AG04450 (cell line): ENCODE measurements around the gene FAM222A. TPM values are rescaled to one million over a fixed set of nuclear protein-coding genes. Genes with fewer than 3 reads are reported as not detected.
A peak's percentile ranks its signal among the peaks of the same experiment; 100 is the strongest.

Experiments
- CTCF ChIA-PET: fragments of 300-600, 350-600 bp; formaldehyde crosslinking; extraction: SDS; loops from one replicate; lab custom pipeline; 2022; ENCODE audit warnings: antibody characterized with exemption, inconsistent platforms; lab: Charles Lee
- POLR2A ChIA-PET: fragments of 350-600 bp; formaldehyde crosslinking; extraction: SDS; loops from one replicate; lab custom pipeline; 2021; ENCODE audit warnings: antibody characterized with exemption, inconsistent platforms; lab: Yijun Ruan, JAX
- DNase-seq: peaks from one replicate; pipeline ENCODE4 v3.0.0-alpha.2; 2011; ENCODE audit warnings: low read depth, low spot score
- H3K27ac ChIP-seq: one replicate; pipeline ENCODE4 v1.5.1; 2012; ENCODE audit warnings: low read depth, low read length, control low read depth
- H3K27me3 ChIP-seq: one replicate; pipeline ENCODE4 v1.6.0; 2012; ENCODE audit warnings: low read length; ENCODE audit not compliant: control insufficient read depth, insufficient read depth
- H3K4me3 ChIP-seq: 2 replicates; pipeline ENCODE4 v1.5.1; 2011; ENCODE audit warnings: mild to moderate bottlenecking, low read depth, low read length, control low read depth
- H3K9me3 ChIP-seq: 2 replicates; pipeline ENCODE4 v1.5.1; 2012; ENCODE audit warnings: low read length; ENCODE audit not compliant: control insufficient read depth, insufficient read depth
- polyA plus RNA-seq: library from polyadenylated mRNA; depleted of rRNA; stranded (reverse); fragments of >200 nt; gene quantifications from 2 replicates; pipeline ENCODE4 v1.2.3, GENCODE V29; 2011
- TF ChIP-seq, protein P1 (sequence below): IDR thresholded peaks from 2 replicates; pipeline ENCODE4 v1.5.1; 2011; ENCODE audit warnings: low read depth, low read length, control low read depth, inconsistent platforms

The FAM222A gene
- polyA plus RNA-seq, 1 experiment = 0.15 TPM

- no peaks in the 10 kb centered on the region; the same call in 1 of the 2 replicates for H3K9me3 ChIP-seq
- CTCF ChIA-PET = interaction anchor here (0.6 to 2.5 kb wide), 3 partner anchors 9 to 200 kb away, joined by 3 to 32 read pairs (median 9); no protein-coding TSS in a partner anchor
- no peaks in the 10 kb centered on the region for H3K27me3 ChIP-seq
- TF ChIP-seq, protein P1, sequence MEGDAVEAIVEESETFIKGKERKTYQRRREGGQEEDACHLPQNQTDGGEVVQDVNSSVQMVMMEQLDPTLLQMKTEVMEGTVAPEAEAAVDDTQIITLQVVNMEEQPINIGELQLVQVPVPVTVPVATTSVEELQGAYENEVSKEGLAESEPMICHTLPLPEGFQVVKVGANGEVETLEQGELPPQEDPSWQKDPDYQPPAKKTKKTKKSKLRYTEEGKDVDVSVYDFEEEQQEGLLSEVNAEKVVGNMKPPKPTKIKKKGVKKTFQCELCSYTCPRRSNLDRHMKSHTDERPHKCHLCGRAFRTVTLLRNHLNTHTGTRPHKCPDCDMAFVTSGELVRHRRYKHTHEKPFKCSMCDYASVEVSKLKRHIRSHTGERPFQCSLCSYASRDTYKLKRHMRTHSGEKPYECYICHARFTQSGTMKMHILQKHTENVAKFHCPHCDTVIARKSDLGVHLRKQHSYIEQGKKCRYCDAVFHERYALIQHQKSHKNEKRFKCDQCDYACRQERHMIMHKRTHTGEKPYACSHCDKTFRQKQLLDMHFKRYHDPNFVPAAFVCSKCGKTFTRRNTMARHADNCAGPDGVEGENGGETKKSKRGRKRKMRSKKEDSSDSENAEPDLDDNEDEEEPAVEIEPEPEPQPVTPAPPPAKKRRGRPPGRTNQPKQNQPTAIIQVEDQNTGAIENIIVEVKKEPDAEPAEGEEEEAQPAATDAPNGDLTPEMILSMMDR = no peak
- no peak for DNase-seq
- POLR2A ChIA-PET = no interaction called here
- no peak overlapping the region for H3K4me3 ChIP-seq
- no peak overlapping the region for H3K27ac ChIP-seq
These were observed 82.4 kb downstream of the FAM222A start for GRCh38 chr12:109796057-109796456.

DNA sequence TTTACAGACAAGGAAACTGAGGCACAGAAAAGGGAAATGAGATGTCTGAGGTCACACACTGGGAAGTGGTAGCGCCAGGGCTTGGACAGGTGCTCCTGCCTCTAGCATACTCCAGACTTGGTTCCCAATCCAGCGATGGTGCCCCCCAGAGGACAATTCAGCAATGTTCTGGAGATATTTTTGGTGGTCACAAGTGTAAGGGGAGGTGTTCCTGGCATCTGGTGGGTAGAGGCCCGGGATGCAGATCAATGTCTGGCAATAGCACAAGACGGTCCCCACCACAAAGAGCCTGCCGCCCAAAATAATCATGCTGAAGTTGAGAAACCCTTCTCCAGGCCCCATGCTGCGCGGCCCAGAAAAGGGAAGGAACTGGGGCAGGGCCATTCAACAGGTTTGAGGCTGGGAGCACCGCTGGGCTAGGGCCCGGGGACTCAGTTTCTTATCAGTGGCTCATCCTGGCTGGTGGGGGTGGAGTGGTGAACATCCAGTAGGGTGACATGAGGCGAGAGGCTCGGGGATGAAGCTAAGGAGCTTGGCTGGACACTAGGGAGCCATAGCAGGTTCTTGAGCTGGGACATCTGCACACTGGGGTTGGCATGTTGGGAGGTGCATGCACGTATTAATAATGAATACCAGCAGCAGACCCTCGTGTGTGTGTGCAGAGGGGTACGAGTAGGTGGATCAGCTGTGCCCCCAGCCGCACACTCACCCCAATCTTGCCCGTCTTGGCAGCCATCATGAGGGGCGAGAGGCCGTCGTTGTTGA is 84.5 kb downstream of the FAM222A start:
- ChIA-PET POLR2A (no interaction called here), CTCF (no interaction called here)

DNA sequence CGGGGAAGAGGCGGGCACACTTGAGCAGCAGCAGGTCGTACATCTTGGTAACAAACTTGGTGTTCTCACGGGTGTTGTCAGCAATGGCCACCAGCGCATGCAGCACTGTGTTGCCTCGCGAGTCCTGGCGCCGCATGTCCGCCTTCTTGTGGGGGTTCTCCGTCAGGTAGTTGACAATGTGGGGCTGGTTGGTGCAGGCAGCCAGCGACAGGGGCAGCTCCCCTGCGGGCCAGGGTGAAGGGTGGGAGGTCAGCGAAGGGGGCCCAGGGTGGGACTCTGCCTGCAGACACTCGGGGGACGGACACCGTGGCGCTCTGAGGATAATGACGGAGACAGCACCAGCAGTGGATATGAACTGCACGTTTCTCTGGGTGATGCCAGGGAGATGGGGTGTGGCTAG is 85.1 kb downstream of the FAM222A start:
- TF ChIP-seq, protein P1 = no peak
- no peaks in the 10 kb centered on the region; the same call in 1 of the 2 replicates for H3K9me3 ChIP-seq
- H3K27ac ChIP-seq = no peak overlapping the region
- H3K27me3 ChIP-seq = no peaks in the 10 kb centered on the region
- H3K4me3 ChIP-seq = no peak overlapping the region
- DNase-seq = no peak
- CTCF ChIA-PET = no interaction called here
- POLR2A ChIA-PET = no interaction called here

More for the DNA sequence above, 84.5 kb downstream of the FAM222A start:
- H3K27ac ChIP-seq = no peak overlapping the region
- DNase-seq = no peak
- no peaks in the 10 kb centered on the region for H3K27me3 ChIP-seq
- no peak overlapping the region for H3K4me3 ChIP-seq
- TF ChIP-seq, protein P1 = 0 out of 2 replicates have a peak, but pooled peaks have one; percentile 9
- no peaks in the 10 kb centered on the region; the same call in 1 of the 2 replicates for H3K9me3 ChIP-seq

- no peaks in the 10 kb centered on the region for H3K9me3 ChIP-seq
- DNase-seq = no peak
- TF ChIP-seq, protein P1 = no peak
- no peaks in the 10 kb centered on the region for H3K27me3 ChIP-seq
- H3K27ac ChIP-seq = no peak overlapping the region
- H3K4me3 ChIP-seq = no peak overlapping the region
- POLR2A ChIA-PET = no interaction called here
- CTCF ChIA-PET = no interaction called here
These were observed 86.9 kb downstream of the FAM222A start for GRCh38 chr12:109800536-109800935.

- H3K27me3 ChIP-seq = no peaks in the 10 kb centered on the region
- ChIA-PET POLR2A (no interaction called here), CTCF (interaction anchor here (6.1 kb wide), 1 partner anchor 42 kb away, joined by 134 read pairs; no protein-coding TSS in a partner anchor)
- TF ChIP-seq, protein P1 = no peak
- DNase-seq = no peak
- no peak overlapping the region for H3K27ac ChIP-seq
- H3K9me3 ChIP-seq = no peaks in the 10 kb centered on the region
- no peak overlapping the region for H3K4me3 ChIP-seq
These were observed 89.2 kb downstream of the FAM222A start for GRCh38 chr12:109802828-109803227.
